ENCODE data around the gene CPS1.

Gene CPS1

GRCh38 chr2:210558708-210559107 is 2.3 kb downstream of the CPS1 start:
- Mint-ChIP-seq H3K9me3 (no peaks in the 10 kb centered on the region), H3K4me3 (no peak overlapping the region), H3K36me3 (no peaks in the 10 kb centered on the region), H3K27ac (no peak overlapping the region), H3K27me3 (no peaks in the 10 kb centered on the region), H3K4me1 (no peaks in the 10 kb centered on the region)
- CTCF ChIA-PET: no interaction called here
- no peak for DNase-seq

- Mint-ChIP-seq H3K27ac (no peak overlapping the region), H3K4me3 (no peak overlapping the region), H3K36me3 (no peaks in the 10 kb centered on the region), H3K9me3 (no peaks in the 10 kb centered on the region), H3K27me3 (no peaks in the 10 kb centered on the region), H3K4me1 (no peaks in the 10 kb centered on the region)
- DNase-seq: no peak
- CTCF ChIA-PET: no interaction called here
Measured at GRCh38 chr2:210559182-210559581, 2.8 kb downstream of the CPS1 start.

DNA sequence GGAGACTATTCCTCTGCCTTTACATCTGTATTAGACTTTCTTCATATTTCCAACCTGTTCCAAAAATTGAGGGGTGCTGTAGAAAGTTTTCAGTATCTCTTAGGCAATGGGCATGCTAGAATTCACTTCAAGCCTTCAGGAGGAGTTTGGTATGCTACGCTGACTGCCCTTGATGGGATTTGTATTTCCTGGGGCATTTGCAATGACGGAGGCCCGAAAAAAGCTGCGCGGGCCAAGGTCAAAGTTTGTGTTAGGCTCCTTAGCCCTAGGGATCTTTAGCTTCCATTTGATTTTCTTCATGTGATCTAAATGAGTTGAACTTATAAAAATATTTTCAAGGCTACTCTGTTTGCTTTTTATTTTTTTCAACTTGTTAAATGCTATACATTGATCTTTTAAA is 5.1 kb downstream of the CPS1 start:
- CTCF ChIA-PET: no interaction called here
- Mint-ChIP-seq H3K4me3 (no peak overlapping the region), H3K27me3 (no peaks in the 10 kb centered on the region), H3K9me3 (no peaks in the 10 kb centered on the region), H3K4me1 (no peaks in the 10 kb centered on the region), H3K36me3 (no peaks in the 10 kb centered on the region), H3K27ac (no peak overlapping the region)
- DNase-seq: no peak

GRCh38 chr2:210562091-210562490 is 5.7 kb downstream of the CPS1 start:
- DNase-seq: no peak
- H3K9me3 Mint-ChIP-seq: no peaks in the 10 kb centered on the region
- no peaks in the 10 kb centered on the region for H3K36me3 Mint-ChIP-seq
- no peak overlapping the region for H3K4me3 Mint-ChIP-seq
- H3K27ac Mint-ChIP-seq: no peak overlapping the region
- no peaks in the 10 kb centered on the region for H3K4me1 Mint-ChIP-seq
- no peaks in the 10 kb centered on the region for H3K27me3 Mint-ChIP-seq
- CTCF ChIA-PET: no interaction called here

- CTCF ChIA-PET: no interaction called here
- no peaks in the 10 kb centered on the region for H3K9me3 Mint-ChIP-seq
- no peak overlapping the region for H3K27ac Mint-ChIP-seq
- no peak overlapping the region for H3K4me3 Mint-ChIP-seq
- DNase-seq: no peak
- no peaks in the 10 kb centered on the region for H3K4me1 Mint-ChIP-seq
- H3K27me3 Mint-ChIP-seq: no peaks in the 10 kb centered on the region
- H3K36me3 Mint-ChIP-seq: no peaks in the 10 kb centered on the region
Measured at GRCh38 chr2:210562502-210563080, 6.2 kb downstream of the CPS1 start.

DNA sequence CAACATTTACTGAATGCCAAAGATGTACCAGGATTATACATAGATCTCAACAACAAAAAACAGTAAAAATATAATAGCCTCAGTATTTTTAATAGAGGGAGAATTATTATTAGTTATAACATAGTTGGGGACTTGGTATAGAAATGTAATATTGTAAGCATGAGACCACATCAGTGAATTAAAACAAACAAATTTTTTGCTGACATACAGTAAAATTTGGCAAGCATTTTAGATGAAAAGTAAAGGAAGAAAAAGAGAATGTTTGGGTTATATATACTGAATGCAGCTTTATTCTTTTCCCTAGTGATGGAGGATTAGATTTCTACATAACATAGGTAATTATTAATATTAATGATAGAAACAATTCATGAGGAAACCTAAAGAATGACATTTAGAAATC is 10.9 kb downstream of the CPS1 start:
- CTCF ChIA-PET: no interaction called here
- H3K4me3 Mint-ChIP-seq: no peak overlapping the region
- H3K36me3 Mint-ChIP-seq: no peaks in the 10 kb centered on the region
- DNase-seq: no peak
- no peaks in the 10 kb centered on the region for H3K4me1 Mint-ChIP-seq
- no peaks in the 10 kb centered on the region for H3K9me3 Mint-ChIP-seq
- no peak overlapping the region for H3K27ac Mint-ChIP-seq
- H3K27me3 Mint-ChIP-seq: no peaks in the 10 kb centered on the region

GRCh38 chr2:210568108-210568507 is 11.7 kb downstream of the CPS1 start:
- H3K27me3 Mint-ChIP-seq: no peaks in the 10 kb centered on the region
- H3K27ac Mint-ChIP-seq: no peak overlapping the region
- H3K9me3 Mint-ChIP-seq: no peaks in the 10 kb centered on the region
- no peaks in the 10 kb centered on the region for H3K36me3 Mint-ChIP-seq
- no peaks in the 10 kb centered on the region for H3K4me1 Mint-ChIP-seq
- no peak overlapping the region for H3K4me3 Mint-ChIP-seq
- no peak for DNase-seq
- CTCF ChIA-PET: no interaction called here

DNA sequence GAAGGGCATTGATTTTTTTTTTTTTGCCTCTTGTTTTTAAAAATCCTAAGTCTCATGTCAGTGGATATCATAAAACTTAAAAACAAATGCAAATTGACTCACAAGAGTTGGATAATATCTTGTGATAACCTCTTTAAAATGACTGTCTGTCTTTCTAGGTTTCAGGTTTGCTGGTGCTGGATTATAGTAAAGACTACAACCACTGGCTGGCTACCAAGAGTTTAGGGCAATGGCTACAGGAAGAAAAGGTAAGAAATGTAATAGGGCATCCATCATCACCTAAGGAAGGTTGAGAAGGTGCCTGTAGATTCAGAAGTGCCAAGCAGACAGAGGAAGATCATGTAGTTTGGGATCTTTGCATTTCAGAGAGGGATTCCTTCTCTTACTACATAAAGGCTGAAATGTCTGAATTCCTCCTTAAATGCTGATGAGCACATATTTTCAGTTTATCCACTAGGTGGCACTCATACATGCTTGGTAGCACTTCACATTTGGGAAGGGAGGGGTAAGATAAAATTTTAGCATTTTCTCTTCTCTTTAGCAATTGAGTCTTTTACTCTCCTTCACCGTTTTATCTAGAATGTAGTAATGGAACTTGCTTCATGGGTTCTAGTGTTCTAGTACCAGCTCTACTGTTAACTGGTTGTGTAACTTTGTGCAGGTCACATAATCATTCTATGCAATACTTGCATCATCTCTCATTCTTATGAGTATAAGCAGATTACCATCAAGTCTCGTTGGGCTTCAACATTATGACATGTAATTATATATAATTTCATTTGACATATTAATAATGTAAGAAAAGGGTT is 21.1 kb downstream of the CPS1 start:
- no peak for DNase-seq
- H3K27me3 Mint-ChIP-seq: no peaks in the 10 kb centered on the region

GRCh38 chr2:210584834-210585233 is 28.4 kb downstream of the CPS1 start:
- no peaks in the 10 kb centered on the region for H3K36me3 Mint-ChIP-seq
- no peak for DNase-seq
- no peaks in the 10 kb centered on the region for H3K27me3 Mint-ChIP-seq
- CTCF ChIA-PET: interaction anchor here (1.2 kb wide), 1 partner anchor 9 kb away, joined by 3 read pairs; no protein-coding TSS in a partner anchor
- H3K27ac Mint-ChIP-seq: no peak overlapping the region
- H3K9me3 Mint-ChIP-seq: no peaks in the 10 kb centered on the region
- H3K4me3 Mint-ChIP-seq: no peak overlapping the region
- no peaks in the 10 kb centered on the region for H3K4me1 Mint-ChIP-seq

More for the DNA sequence above, 21.1 kb downstream of the CPS1 start:
- H3K9me3 Mint-ChIP-seq: no peaks in the 10 kb centered on the region
- no peak overlapping the region for H3K4me3 Mint-ChIP-seq
- H3K4me1 Mint-ChIP-seq: no peaks in the 10 kb centered on the region
- no peaks in the 10 kb centered on the region for H3K36me3 Mint-ChIP-seq
- H3K27ac Mint-ChIP-seq: no peak overlapping the region
- CTCF ChIA-PET: interaction anchor here (0.7 to 0.8 kb wide), 2 partner anchors 178 to 861 kb away, joined by 3 read pairs; no protein-coding TSS in a partner anchor

- no peak for DNase-seq
- CTCF ChIA-PET: no interaction called here
- H3K4me3 Mint-ChIP-seq: no peak overlapping the region
- H3K4me1 Mint-ChIP-seq: no peaks in the 10 kb centered on the region
- H3K27me3 Mint-ChIP-seq: no peaks in the 10 kb centered on the region
- no peak overlapping the region for H3K27ac Mint-ChIP-seq
- no peaks in the 10 kb centered on the region for H3K36me3 Mint-ChIP-seq
- no peaks in the 10 kb centered on the region for H3K9me3 Mint-ChIP-seq
Measured at GRCh38 chr2:210586381-210586780, 30.0 kb downstream of the CPS1 start.

- CTCF ChIA-PET: no interaction called here
- H3K36me3 Mint-ChIP-seq: no peaks in the 10 kb centered on the region
- no peaks in the 10 kb centered on the region for H3K9me3 Mint-ChIP-seq
- no peaks in the 10 kb centered on the region for H3K27me3 Mint-ChIP-seq
- no peak overlapping the region for H3K27ac Mint-ChIP-seq
- no peak overlapping the region for H3K4me3 Mint-ChIP-seq
- no peak for DNase-seq
- no peaks in the 10 kb centered on the region for H3K4me1 Mint-ChIP-seq
Measured at GRCh38 chr2:210591663-210592062, 35.3 kb downstream of the CPS1 start.

DNA sequence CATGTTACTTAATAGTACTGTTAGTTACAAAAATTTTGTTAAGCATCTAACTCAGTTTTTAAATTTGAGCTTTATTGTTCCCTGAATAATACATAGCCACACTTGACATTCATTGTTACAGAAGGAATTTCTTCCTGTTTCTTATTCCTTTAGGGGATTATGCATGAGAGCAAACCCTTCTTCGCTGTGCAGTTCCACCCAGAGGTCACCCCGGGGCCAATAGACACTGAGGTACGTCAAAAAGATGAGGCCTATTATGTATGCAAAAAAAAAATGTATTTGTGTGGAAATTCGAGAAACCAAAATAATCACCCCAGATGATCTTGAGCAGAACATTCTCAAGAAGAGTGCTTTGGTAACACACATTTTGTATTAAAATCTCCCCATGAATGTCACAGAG is 36.3 kb downstream of the CPS1 start:
- H3K4me1 Mint-ChIP-seq: no peaks in the 10 kb centered on the region

GRCh38 chr2:210593166-210593565 is 36.8 kb downstream of the CPS1 start:
- H3K4me3 Mint-ChIP-seq: no peak overlapping the region
- H3K27ac Mint-ChIP-seq: no peak overlapping the region
- H3K9me3 Mint-ChIP-seq: no peaks in the 10 kb centered on the region
- no peaks in the 10 kb centered on the region for H3K4me1 Mint-ChIP-seq
- DNase-seq: no peak
- H3K36me3 Mint-ChIP-seq: no peaks in the 10 kb centered on the region
- H3K27me3 Mint-ChIP-seq: no peaks in the 10 kb centered on the region
- CTCF ChIA-PET: no interaction called here

More for the DNA sequence above, 36.3 kb downstream of the CPS1 start:
- Mint-ChIP-seq H3K9me3 (no peaks in the 10 kb centered on the region), H3K4me3 (no peak overlapping the region), H3K27me3 (no peaks in the 10 kb centered on the region), H3K36me3 (no peaks in the 10 kb centered on the region), H3K27ac (no peak overlapping the region)
- no peak for DNase-seq
- CTCF ChIA-PET: no interaction called here

DNA sequence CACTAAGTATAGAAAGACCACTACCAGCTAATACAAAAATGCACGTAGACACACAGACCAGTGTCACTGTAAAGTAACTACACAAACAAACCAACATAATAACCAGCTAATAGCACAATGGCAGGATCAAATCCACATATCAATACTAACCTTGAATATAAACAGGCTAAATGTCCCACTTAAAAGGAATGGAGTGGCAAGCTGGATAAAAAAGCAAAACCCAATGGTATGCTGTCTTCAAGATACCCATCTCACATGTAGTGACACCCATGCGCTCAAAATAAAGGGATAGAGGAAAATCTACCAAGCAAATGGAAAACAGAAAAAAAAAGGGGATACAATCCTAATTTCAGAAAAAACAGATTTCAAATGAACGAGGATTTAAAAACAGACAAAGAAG is 41.8 kb downstream of the CPS1 start:
- Mint-ChIP-seq H3K4me3 (no peak overlapping the region), H3K9me3 (no peaks in the 10 kb centered on the region), H3K4me1 (no peaks in the 10 kb centered on the region), H3K27me3 (no peaks in the 10 kb centered on the region), H3K36me3 (no peaks in the 10 kb centered on the region), H3K27ac (no peak overlapping the region)
- DNase-seq: no peak
- CTCF ChIA-PET: no interaction called here

DNA sequence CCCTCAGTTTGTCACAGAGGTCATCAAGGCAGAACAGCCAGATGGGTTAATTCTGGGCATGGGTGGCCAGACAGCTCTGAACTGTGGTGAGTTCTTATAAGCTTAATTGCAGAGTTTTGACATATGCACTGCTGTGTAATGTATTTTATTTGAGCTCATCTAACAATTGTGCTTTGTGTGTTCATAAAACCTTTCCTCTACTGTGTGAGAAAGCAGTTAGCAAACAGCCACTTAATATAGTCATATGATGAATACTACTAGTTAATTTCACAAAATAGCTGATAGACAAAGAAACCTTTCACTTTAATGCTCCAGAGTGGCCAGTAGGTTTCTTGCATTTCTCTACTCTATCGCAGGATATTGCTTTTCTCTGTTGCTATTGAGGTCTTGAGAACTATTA is 43.1 kb downstream of the CPS1 start:
- Mint-ChIP-seq H3K27ac (no peak overlapping the region), H3K9me3 (no peaks in the 10 kb centered on the region), H3K4me3 (no peak overlapping the region), H3K4me1 (no peaks in the 10 kb centered on the region), H3K27me3 (no peaks in the 10 kb centered on the region), H3K36me3 (no peaks in the 10 kb centered on the region)
- no peak for DNase-seq
- CTCF ChIA-PET: no interaction called here

Measured in activated naive CD4-positive, alpha-beta T cell treated with anti-CD3 and anti-CD28 coated beads, Interleukin-2, amount 10 ng/mL, durations not matched to agents 7 days and 5 days (primary cell).